Measurements from ENCODE around the gene RBM43. TPM values are rescaled to one million over a fixed set of nuclear protein-coding genes. Genes with fewer than 3 reads are reported as not detected.

Gene RBM43
- total and polyA plus RNA-seq, 4 donors = 3.0 to 17.8 (median 5.7) TPM

- whole genome bisulfite sequencing, 2 donors = 68 to 92% methylated on average over 1 of the region's 1 CpG
- no peak overlapping the region for H3K9ac ChIP-seq (ENCODE audit: insufficient read depth in 1 of 2, low read length in 2 of 2)
- H3K36me3 ChIP-seq (ENCODE audit: control insufficient read depth in 4 of 4, insufficient read depth in 4 of 4, low read length in 4 of 4) = peaks cover 10 to 36% (median 17%) of the 10 kb centered on the region in 4 donors
- peaks cover 3 to 6% (median 4%) of the 10 kb centered on the region in 4 donors for H3K9me3 ChIP-seq (ENCODE audit: control insufficient read depth in 4 of 4, insufficient read depth in 3 of 4, low read length in 3 of 4)
- H3K4me1 ChIP-seq (ENCODE audit: control insufficient read depth in 5 of 5, insufficient read depth in 5 of 5, low read length in 5 of 5) = no peaks in the 10 kb centered on the region
- H3K27me3 ChIP-seq (ENCODE audit: control insufficient read depth in 3 of 3, insufficient read depth in 3 of 3, low read length in 2 of 3) = no peaks in the 10 kb centered on the region
- no peak overlapping the region for H3K27ac ChIP-seq (ENCODE audit: low read depth in 1 of 2, low read length in 1 of 2)
- TF ChIP-seq CTCF (IDR thresholded peaks at IDR 0.05; ENCODE audit: control extremely low read depth, extremely low read depth) = no peak
- DNase-seq (peak in 2 of 3 donors; percentile 42 to 59), ATAC-seq (ENCODE audit: insufficient read depth, low FRiP score) (no peak)
- no peak overlapping the region for H3K4me3 ChIP-seq
Measured at GRCh38 chr2:151251012-151251411, 10.7 kb downstream of the RBM43 start.

GRCh38 chr2:151247432-151247831 lies 14.2 kb downstream of the RBM43 start:
- no peak for TF ChIP-seq CTCF (IDR thresholded peaks at IDR 0.05; ENCODE audit: control extremely low read depth, extremely low read depth)
- DNase-seq (no peak), ATAC-seq (ENCODE audit: insufficient read depth, low FRiP score) (no peak)
- Histone ChIP-seq H3K4me3 (no peak overlapping the region), H3K9ac (ENCODE audit: insufficient read depth in 1 of 2, low read length in 2 of 2) (no peak overlapping the region), H3K27me3 (ENCODE audit: control insufficient read depth in 3 of 3, insufficient read depth in 3 of 3, low read length in 2 of 3) (no peaks in the 10 kb centered on the region), H3K36me3 (ENCODE audit: control insufficient read depth in 4 of 4, insufficient read depth in 4 of 4, low read length in 4 of 4) (peaks cover 5 to 22% (median 14%) of the 10 kb centered on the region in 4 donors), H3K27ac (ENCODE audit: low read depth in 1 of 2, low read length in 1 of 2) (no peak overlapping the region), H3K9me3 (ENCODE audit: control insufficient read depth in 4 of 4, insufficient read depth in 3 of 4, low read length in 3 of 4) (peaks cover 3 to 6% (median 4%) of the 10 kb centered on the region in 4 donors), H3K4me1 (ENCODE audit: control insufficient read depth in 5 of 5, insufficient read depth in 5 of 5, low read length in 5 of 5) (no peaks in the 10 kb centered on the region)

- Histone ChIP-seq H3K4me3 (no peak overlapping the region), H3K36me3 (ENCODE audit: control insufficient read depth in 4 of 4, insufficient read depth in 4 of 4, low read length in 4 of 4) (peaks cover 5 to 19% (median 12%) of the 10 kb centered on the region in 4 donors), H3K9ac (ENCODE audit: insufficient read depth in 1 of 2, low read length in 2 of 2) (no peak overlapping the region), H3K4me1 (ENCODE audit: control insufficient read depth in 5 of 5, insufficient read depth in 5 of 5, low read length in 5 of 5) (no peaks in the 10 kb centered on the region), H3K27me3 (ENCODE audit: control insufficient read depth in 3 of 3, insufficient read depth in 3 of 3, low read length in 2 of 3) (no peaks in the 10 kb centered on the region), H3K9me3 (ENCODE audit: control insufficient read depth in 4 of 4, insufficient read depth in 3 of 4, low read length in 3 of 4) (peaks cover 3 to 6% (median 4%) of the 10 kb centered on the region in 4 donors), H3K27ac (ENCODE audit: low read depth in 1 of 2, low read length in 1 of 2) (no peak overlapping the region)
- DNase-seq (no peak), ATAC-seq (ENCODE audit: insufficient read depth, low FRiP score) (no peak)
- WGBS, 2 donors = 90 to 96% methylated on average over 1 of the region's 1 CpG
- TF ChIP-seq CTCF (IDR thresholded peaks at IDR 0.05; ENCODE audit: control extremely low read depth, extremely low read depth) = no peak
Measured at GRCh38 chr2:151246152-151246551, 15.5 kb downstream of the RBM43 start.

GRCh38 chr2:151243468-151243867 lies 18.2 kb downstream of the RBM43 start:
- H3K27ac ChIP-seq (ENCODE audit: low read depth in 1 of 2, low read length in 1 of 2) = no peak overlapping the region
- DNase-seq (no peak), ATAC-seq (ENCODE audit: insufficient read depth, low FRiP score) (no peak)
- no peak overlapping the region for H3K4me3 ChIP-seq
- 96 to 98% methylated on average over 3 of the region's 3 CpGs for WGBS, 2 donors
- peaks cover 0 to 1% (median 0%) of the 10 kb centered on the region in 5 donors for H3K4me1 ChIP-seq (ENCODE audit: control insufficient read depth in 5 of 5, insufficient read depth in 5 of 5, low read length in 5 of 5)
- H3K9me3 ChIP-seq (ENCODE audit: control insufficient read depth in 4 of 4, insufficient read depth in 3 of 4, low read length in 3 of 4) = peaks cover 0 to 2% (median under 1%) of the 10 kb centered on the region in 4 donors
- no peak for TF ChIP-seq CTCF (IDR thresholded peaks at IDR 0.05; ENCODE audit: control extremely low read depth, extremely low read depth)
- H3K9ac ChIP-seq (ENCODE audit: insufficient read depth in 1 of 2, low read length in 2 of 2) = no peak overlapping the region
- H3K27me3 ChIP-seq (ENCODE audit: control insufficient read depth in 3 of 3, insufficient read depth in 3 of 3, low read length in 2 of 3) = no peaks in the 10 kb centered on the region
- H3K36me3 ChIP-seq (ENCODE audit: control insufficient read depth in 4 of 4, insufficient read depth in 4 of 4, low read length in 4 of 4) = peaks cover 0 to under 1% (median under 1%) of the 10 kb centered on the region in 4 donors

All from lung (tissue), 12 donors.